K562 (cell line): ENCODE data around the gene SMIM13. TPM values are rescaled to one million over a fixed set of nuclear protein-coding genes. Genes with fewer than 3 reads are reported as not detected.
A peak's percentile ranks its signal among the peaks of the same experiment; 100 is the strongest.

Experiments used
- AFF1 ChIP-seq, 2 experiments: fragments of 450-650 bp; IDR thresholded peaks; 2 replicates each; pipeline ENCODE4 v1.6.1; 2018; ENCODE audit warnings: mild to moderate bottlenecking in 2 of 2, low read depth in 1 of 2; ENCODE audit not compliant: partially characterized antibody in 2 of 2
- ATF4 ChIP-seq: fragments of 450-650 bp; formaldehyde crosslinking; IDR thresholded peaks from 2 replicates; pipeline ENCODE4 v1.4.0; 2022; ENCODE audit warnings: mild to moderate bottlenecking, moderate library complexity
- C11orf30 ChIP-seq: fragments of 450-650 bp; IDR thresholded peaks from 2 replicates; pipeline ENCODE4 v1.6.1; 2016; ENCODE audit warnings: low read depth, mild to moderate bottlenecking
- DACH1 ChIP-seq: fragments of 450-650 bp; IDR thresholded peaks from 2 replicates; pipeline ENCODE4 v1.6.1; 2018; ENCODE audit not compliant: partially characterized antibody
- EHMT2 ChIP-seq: fragments of 450-650 bp; IDR thresholded peaks from 2 replicates; pipeline ENCODE4 v1.6.1; 2018; ENCODE audit warnings: antibody characterized with exemption
- ERF ChIP-seq: fragments of 450-650 bp; formaldehyde crosslinking; IDR thresholded peaks from 2 replicates; pipeline ENCODE4 v1.4.0; 2020; ENCODE audit warnings: mild to moderate bottlenecking, mixed read lengths
- FOXJ2 ChIP-seq: fragments of 200-800 bp; sonication (Bioruptor generic); IDR thresholded peaks from 2 replicates; pipeline ENCODE4 v1.6.1; 2016; ENCODE audit warnings: missing genetic modification characterization, missing compliant biosample characterization
- MAFG ChIP-seq: fragments of 450-650 bp; conservative IDR thresholded peaks from 2 replicates; pipeline ENCODE4 v1.6.1; 2016; ENCODE audit warnings: missing genetic modification characterization, missing compliant biosample characterization
- MAZ ChIP-seq, 2 experiments: fragments of 450-650 bp in 1 of 2; sonication (generic) in 1 of 2; formaldehyde crosslinking; IDR thresholded peaks in 1 of 2; conservative IDR thresholded peaks in 1 of 2; 2 replicates each; pipeline versions ENCODE4 v1.4.0 to v1.5.0; 2020; ENCODE audit warnings: mild to moderate bottlenecking in 1 of 2, missing genetic modification reagents in 1 of 2
- MCM3 ChIP-seq: fragments of 450-650 bp; IDR thresholded peaks from 2 replicates; pipeline ENCODE4 v1.6.1; 2016
- MIER1 ChIP-seq: fragments of 450-650 bp; IDR thresholded peaks from 2 replicates; pipeline ENCODE4 v1.6.1; 2016; ENCODE audit warnings: antibody characterized with exemption, mild to moderate bottlenecking, low read depth
- RAD51 ChIP-seq: fragments of 450-650 bp; IDR thresholded peaks from 2 replicates; pipeline ENCODE4 v1.7.1; 2016; ENCODE audit warnings: low read depth, mild to moderate bottlenecking, borderline replicate concordance
- SMAD4 ChIP-seq: fragments of 250-450 bp; sonication (Bioruptor Pico); conservative IDR thresholded peaks from 2 replicates; pipeline ENCODE4 v1.8.0; 2021; ENCODE audit warnings: inconsistent platforms, mild to moderate bottlenecking, moderate library complexity
- SRF ChIP-seq, 2 experiments: fragments of 250-450, 450-650 bp in 1 of 2; sonication (Bioruptor Pico) in 1 of 2; sonication (generic) in 1 of 2; formaldehyde crosslinking; IDR thresholded peaks; 2 replicates each; pipeline versions ENCODE4 v1.5.0 to v1.5.1; 2020 to 2022; ENCODE audit warnings: mild to moderate bottlenecking in 1 of 2, missing genetic modification reagents in 1 of 2
- TRIM24 ChIP-seq, 2 experiments: fragments of 450-650 bp; IDR thresholded peaks; 2 replicates each; pipeline ENCODE4 v1.6.1; 2016
- ZNF239 ChIP-seq: fragments of 250-450 bp; sonication (Bioruptor Pico); IDR thresholded peaks from 2 replicates; pipeline ENCODE4 v1.4.0; 2020; ENCODE audit warnings: mild to moderate bottlenecking
- ZNF592 ChIP-seq: fragments of 450-650 bp; IDR thresholded peaks from 2 replicates; pipeline ENCODE4 v1.6.1; 2017; ENCODE audit warnings: antibody characterized with exemption, mild to moderate bottlenecking
- polyA plus RNA-seq, 8 experiments: library from polyadenylated mRNA; depleted of rRNA in 4 of 8; stranded (reverse) in 5 of 8; unstranded in 3 of 8; fragments of >200 nt; fragmentation: Nextera tagmentation in 2 of 8; fragmentation: Illumina TruSeq in 1 of 8; extraction: Ambion mirVana in 2 of 8; extraction: Trizol in 1 of 8; gene quantifications; 2 replicates each; pipeline versions ENCODE4 v1.2.1 to v1.2.3, GENCODE V29; 2011 to 2014; ENCODE audit warnings: inconsistent platforms in 1 of 8, missing spikeins in 1 of 8
- total RNA-seq, 7 experiments: library from RNA; depleted of rRNA in 6 of 7; stranded (reverse); fragments of >200 nt in 6 of 7; fragmentation: Illumina TruSeq in 2 of 7; extraction: Trizol in 2 of 7; gene quantifications; 2 replicates each; pipeline versions ENCODE4 v1.2.1 to v1.2.3, GENCODE V29; 2011 to 2021; ENCODE audit warnings: low replicate concordance in 1 of 7

Gene SMIM13
- total and polyA plus RNA-seq, 9 of the 15 experiments (the other 6 are each of a cell fraction or from before 2014, with no cell fraction given) = 5.5 to 24.8 (median 11.7) TPM

- TF ChIP-seq ZNF239 (no peak), ATF4 (CRISPR knock-in tag) (no peak), C11orf30 (peak; percentile 94), RAD51 (peak; percentile 9; the same call in 1 of the 2 replicates), FOXJ2 (tag) (no peak), ERF (peak; percentile 58; the same call in 1 of the 2 replicates), AFF1 (IDR thresholded peaks at IDR 0.05; ENCODE audit: low read depth in 1 of 2, partially characterized antibody in 2 of 2) (peak in 1 of 2 experiments; percentile 46), MIER1 (peak; percentile 74), DACH1 (peak; percentile 75), SMAD4 (CRISPR knock-in tag) (peak; percentile 66), MCM3 (no peak), SRF (CRISPR knock-in tag; IDR thresholded peaks at IDR 0.05) (peak in 1 of 2 experiments; percentile 43; a peak in 1 of 4 replicates), MAFG (tag) (peak; percentile 97), ZNF592 (peak; percentile 78), TRIM24 (IDR thresholded peaks at IDR 0.05) (peak; percentile 98), EHMT2 (peak; percentile 98), MAZ (CRISPR knock-in tag; conservative IDR thresholded peaks at IDR 0.05 in 1 of 2, IDR thresholded peaks at IDR 0.05 in 1 of 2) (peak in 1 of 2 experiments; percentile 50; a peak in 1 of 4 replicates)
Measured at GRCh38 chr6:11143394-11144371, 50.0 kb downstream of the SMIM13 start (continued).
